ENCODE data around the gene GSN. TPM values are rescaled to one million over a fixed set of nuclear protein-coding genes. Genes with fewer than 3 reads are reported as not detected.

GSN gene
- total RNA-seq, 2 experiments from 2014 or later = 1.9 to 2.2 TPM

DNA sequence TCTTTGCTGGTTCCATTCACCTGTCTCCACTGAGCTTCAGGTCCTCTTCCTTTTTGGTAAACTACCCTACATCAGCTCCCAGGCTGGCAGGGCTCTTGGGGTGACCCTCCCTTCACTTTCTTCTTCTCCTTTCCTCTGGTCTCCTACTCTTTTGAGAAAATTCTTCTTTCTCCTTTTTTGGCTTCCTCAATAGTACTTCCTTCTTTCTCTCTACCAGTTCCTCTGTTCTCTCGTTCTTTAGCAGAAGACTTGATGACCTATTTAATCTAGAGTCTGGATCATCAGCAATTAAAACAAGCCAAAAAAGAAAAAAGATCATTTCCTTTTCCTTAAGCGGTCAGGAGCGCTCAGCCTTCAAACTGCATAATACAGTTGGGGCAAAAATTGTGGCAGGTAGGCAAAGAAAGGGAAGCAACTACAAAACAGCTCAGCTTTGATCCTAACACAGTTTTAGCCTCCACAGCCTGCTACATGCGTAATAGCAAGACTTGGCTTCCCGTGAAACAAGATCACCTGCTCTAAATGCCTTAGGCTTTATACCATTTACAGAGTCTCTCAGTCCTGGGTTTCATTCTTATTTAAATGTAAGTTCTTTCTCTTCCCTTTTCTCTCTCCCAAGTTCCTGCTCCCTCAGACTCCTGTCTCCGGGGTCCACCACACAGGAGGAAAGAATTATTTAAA is 14.0 kb upstream of the GSN start:
- DNase-seq = no peak
- no peaks in the 10 kb centered on the region for H3K4me1 Mint-ChIP-seq (ENCODE audit: low read depth)
- intact Hi-C loops (cut with micrococcal nuclease) = no loop called here
- H3K27ac Mint-ChIP-seq = no peak overlapping the region
- no peaks in the 10 kb centered on the region for H3K9me3 Mint-ChIP-seq
- CTCF ChIA-PET = interaction anchor here (0.6 to 2.0 kb wide), 4 partner anchors 19 to 199 kb away, joined by 3 to 12 read pairs (median 6); no protein-coding TSS in a partner anchor
- no peak overlapping the region for H3K4me3 Mint-ChIP-seq
- TF ChIP-seq CTCF (IDR thresholded peaks at IDR 0.05) = no peak
- no peaks in the 10 kb centered on the region for H3K36me3 Mint-ChIP-seq (ENCODE audit: low read depth)
- POLR2A ChIA-PET = interaction anchor here (1.3 kb wide), 1 partner anchor 45 kb away, joined by 3 read pairs; no protein-coding TSS in a partner anchor
- ATAC-seq = no peak
- H3K27me3 Mint-ChIP-seq = no peaks in the 10 kb centered on the region

DNA sequence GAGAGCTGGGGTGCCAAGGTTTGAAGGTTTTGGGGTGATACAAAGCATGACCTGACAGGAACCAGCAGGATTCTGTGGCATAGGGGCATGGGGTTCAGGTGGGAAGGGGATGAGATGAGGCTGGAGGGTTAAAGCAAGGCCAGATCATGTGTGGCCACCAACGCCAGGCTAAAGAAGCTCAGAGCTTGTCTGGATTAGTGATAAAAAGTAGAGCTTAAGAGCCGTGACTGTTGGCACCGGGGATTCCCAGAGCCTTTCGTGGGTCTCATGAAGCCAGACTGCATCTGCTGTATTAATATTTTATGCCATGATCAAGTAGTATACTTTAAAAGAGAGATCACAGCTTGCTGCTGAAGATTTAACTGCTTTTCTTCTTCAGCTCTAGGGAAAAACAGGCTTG is 8.5 kb upstream of the GSN start:
- CTCF ChIA-PET = interaction anchor here (1.3 to 1.5 kb wide), 2 partner anchors 19 to 61 kb away, joined by 4 to 6 read pairs; no protein-coding TSS in a partner anchor
- intact Hi-C loops (cut with micrococcal nuclease) = no loop called here
- H3K36me3 Mint-ChIP-seq (ENCODE audit: low read depth) = no peaks in the 10 kb centered on the region
- no peaks in the 10 kb centered on the region for H3K4me1 Mint-ChIP-seq (ENCODE audit: low read depth)
- no peak overlapping the region for H3K27ac Mint-ChIP-seq
- H3K9me3 Mint-ChIP-seq = no peaks in the 10 kb centered on the region
- no peak for TF ChIP-seq CTCF (IDR thresholded peaks at IDR 0.05)
- POLR2A ChIA-PET = interaction anchor here (1.0 to 1.4 kb wide), 2 partner anchors 11 to 21 kb away, joined by 4 to 5 read pairs; no protein-coding TSS in a partner anchor
- ATAC-seq (no peak), DNase-seq (no peak)
- no peak overlapping the region for H3K4me3 Mint-ChIP-seq
- peaks cover 2% of the 10 kb centered on the region for H3K27me3 Mint-ChIP-seq

DNA sequence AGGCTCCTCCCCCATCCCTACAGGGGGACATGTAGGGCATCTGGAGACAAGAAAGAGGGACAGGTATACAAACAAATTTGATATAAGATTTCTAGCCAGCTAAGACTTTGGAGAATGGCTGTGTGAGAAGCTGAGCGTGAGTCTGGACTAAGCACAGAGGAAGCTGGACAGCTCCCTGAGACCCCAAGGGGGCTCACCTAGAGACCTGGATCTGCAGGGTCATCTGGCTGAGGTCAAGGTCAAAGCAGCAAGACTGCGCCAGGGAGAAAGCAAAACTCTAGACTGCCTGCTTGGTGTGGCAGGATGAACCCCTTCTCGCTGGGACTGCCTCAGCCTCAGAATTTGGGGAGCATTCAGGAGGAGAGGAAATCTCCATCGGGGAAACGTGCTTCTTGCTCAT is 8.0 kb upstream of the GSN start:
- no peak for ATAC-seq

GRCh38 chr9:121260457-121261106 is 7.4 kb upstream of the GSN start:
- no peak overlapping the region for H3K27ac Mint-ChIP-seq
- DNase-seq (no peak), ATAC-seq (no peak)
- no peaks in the 10 kb centered on the region for H3K9me3 Mint-ChIP-seq
- H3K4me3 Mint-ChIP-seq = no peak overlapping the region
- H3K4me1 Mint-ChIP-seq (ENCODE audit: low read depth) = no peaks in the 10 kb centered on the region
- ChIA-PET POLR2A (interaction anchor here (1.0 kb wide), 1 partner anchor 9 kb away, joined by 5 read pairs; no protein-coding TSS in a partner anchor), CTCF (interaction anchor here (0.6 to 2.7 kb wide), 5 partner anchors 18 to 139 kb away, joined by 3 to 11 read pairs (median 4); no protein-coding TSS in a partner anchor)
- no peaks in the 10 kb centered on the region for H3K36me3 Mint-ChIP-seq (ENCODE audit: low read depth)
- peaks cover 2% of the 10 kb centered on the region for H3K27me3 Mint-ChIP-seq
- TF ChIP-seq CTCF (IDR thresholded peaks at IDR 0.05) = no peak
- intact Hi-C loops (cut with micrococcal nuclease) = no loop called here

More for the DNA sequence above, 8.0 kb upstream of the GSN start:
- H3K9me3 Mint-ChIP-seq = no peaks in the 10 kb centered on the region
- DNase-seq = no peak
- no peak overlapping the region for H3K27ac Mint-ChIP-seq
- H3K4me3 Mint-ChIP-seq = no peak overlapping the region
- TF ChIP-seq CTCF (IDR thresholded peaks at IDR 0.05) = no peak
- no peaks in the 10 kb centered on the region for H3K4me1 Mint-ChIP-seq (ENCODE audit: low read depth)
- H3K27me3 Mint-ChIP-seq = peaks cover 2% of the 10 kb centered on the region
- ChIA-PET CTCF (interaction anchor here (0.6 to 2.7 kb wide), 4 partner anchors 19 to 140 kb away, joined by 3 to 11 read pairs (median 5); no protein-coding TSS in a partner anchor), POLR2A (interaction anchor here (1.0 kb wide), 1 partner anchor 10 kb away, joined by 5 read pairs; no protein-coding TSS in a partner anchor)
- intact Hi-C loops (cut with micrococcal nuclease) = no loop called here
- no peaks in the 10 kb centered on the region for H3K36me3 Mint-ChIP-seq (ENCODE audit: low read depth)

DNA sequence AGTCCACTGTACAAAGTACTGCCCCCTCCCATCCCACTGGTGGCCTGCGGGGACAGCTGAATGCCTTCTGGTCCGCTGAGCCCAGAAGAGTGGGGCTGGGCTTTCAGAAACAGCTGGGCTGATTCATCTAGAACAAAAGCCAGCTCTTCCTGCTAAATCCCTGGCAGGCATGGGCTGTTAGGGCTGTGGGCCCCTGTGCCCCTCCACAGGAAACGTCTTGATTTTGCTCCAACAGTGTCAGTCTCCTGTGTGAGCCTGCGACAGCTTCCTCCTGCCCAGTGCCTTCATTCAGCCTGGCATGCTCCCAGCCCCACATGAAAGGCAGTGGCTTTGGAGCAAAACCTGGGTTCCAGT is 6.9 kb upstream of the GSN start:
- intact Hi-C loops (cut with micrococcal nuclease) = no loop called here
- CTCF ChIA-PET = interaction anchor here (0.7 to 2.7 kb wide), 2 partner anchors 17 to 48 kb away, joined by 3 to 11 read pairs; no protein-coding TSS in a partner anchor
- no peak overlapping the region for H3K27ac Mint-ChIP-seq
- no peaks in the 10 kb centered on the region for H3K36me3 Mint-ChIP-seq (ENCODE audit: low read depth)
- DNase-seq (no peak), ATAC-seq (no peak)
- no peak for TF ChIP-seq CTCF (IDR thresholded peaks at IDR 0.05)
- H3K27me3 Mint-ChIP-seq = peaks cover 2% of the 10 kb centered on the region
- no peak overlapping the region for H3K4me3 Mint-ChIP-seq
- POLR2A ChIA-PET = no interaction called here
- no peaks in the 10 kb centered on the region for H3K9me3 Mint-ChIP-seq
- no peaks in the 10 kb centered on the region for H3K4me1 Mint-ChIP-seq (ENCODE audit: low read depth)

All from activated CD8-positive, alpha-beta T cell treated with anti-CD3 and anti-CD28 coated beads for 36 hours (primary cell).